GM18505 (cell line): ENCODE data around the gene CYGB.
"Not testable (repeated sequence)": the region's sequence is repeated elsewhere in the genome, so short reads cannot be mapped to it uniquely, and the experiment has no call there.

Experiments
- ATAC-seq: cut with Tn5 transposase; IDR thresholded peaks from one replicate; pipeline ENCODE4 v1.9.1; 2021; ENCODE audit not compliant: unreplicated experiment
- POLR2A ChIP-seq: IDR thresholded peaks from 4 replicates; pipeline ENCODE4 v1.6.1; 2011; ENCODE audit warnings: borderline replicate concordance; ENCODE audit not compliant: insufficient read depth, insufficient read length; ENCODE audit errors: extremely low read depth

The CYGB gene

DNA sequence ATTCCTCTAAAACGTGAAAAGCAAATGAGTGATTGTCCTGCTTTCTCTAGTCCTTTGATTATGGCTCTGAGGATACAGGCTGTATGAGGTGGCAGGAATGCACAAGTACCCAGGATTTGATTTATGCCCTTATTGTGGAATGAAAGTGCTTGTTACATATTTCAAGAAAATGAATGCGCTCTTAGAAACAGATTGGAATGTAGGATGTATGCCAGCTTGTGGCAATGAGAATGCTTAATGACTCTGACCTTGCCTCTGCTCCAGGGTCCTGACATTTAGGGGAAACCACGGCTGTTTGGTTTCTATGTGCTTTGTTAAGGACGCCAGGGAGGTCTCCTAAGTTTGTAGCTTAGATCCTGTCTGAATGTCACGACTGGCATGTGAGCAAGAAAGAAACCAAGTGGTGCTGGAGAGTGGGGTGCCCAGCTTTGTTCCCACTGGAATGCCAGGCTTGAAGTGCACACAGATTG, 24.3 kb upstream of the CYGB start:
- ATAC-seq: no peak

GRCh38 chr17:76561332-76561731, 23.8 kb upstream of the CYGB start:
- no peak for TF ChIP-seq POLR2A
- ATAC-seq: no peak

More for the DNA sequence above, 24.3 kb upstream of the CYGB start:
- TF ChIP-seq POLR2A: no peak

DNA sequence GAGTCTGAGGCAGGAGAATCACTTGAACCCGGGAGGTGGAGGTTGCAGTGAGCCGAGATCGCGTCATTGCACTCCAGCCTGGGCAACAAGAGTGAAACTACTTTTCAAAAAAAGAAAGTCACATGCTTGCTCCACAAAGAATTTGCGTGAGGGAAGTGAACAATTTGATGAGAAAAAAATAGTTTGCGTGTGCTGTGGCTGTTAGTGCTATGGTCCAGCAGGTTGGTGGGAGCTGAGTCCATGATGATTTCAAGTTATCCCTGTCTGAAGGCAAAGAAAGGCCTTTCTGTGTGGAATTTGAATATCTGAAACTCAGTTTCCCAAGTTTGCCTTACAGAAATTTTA, 23.3 kb upstream of the CYGB start:
- no peak for TF ChIP-seq POLR2A
- no peak for ATAC-seq

DNA sequence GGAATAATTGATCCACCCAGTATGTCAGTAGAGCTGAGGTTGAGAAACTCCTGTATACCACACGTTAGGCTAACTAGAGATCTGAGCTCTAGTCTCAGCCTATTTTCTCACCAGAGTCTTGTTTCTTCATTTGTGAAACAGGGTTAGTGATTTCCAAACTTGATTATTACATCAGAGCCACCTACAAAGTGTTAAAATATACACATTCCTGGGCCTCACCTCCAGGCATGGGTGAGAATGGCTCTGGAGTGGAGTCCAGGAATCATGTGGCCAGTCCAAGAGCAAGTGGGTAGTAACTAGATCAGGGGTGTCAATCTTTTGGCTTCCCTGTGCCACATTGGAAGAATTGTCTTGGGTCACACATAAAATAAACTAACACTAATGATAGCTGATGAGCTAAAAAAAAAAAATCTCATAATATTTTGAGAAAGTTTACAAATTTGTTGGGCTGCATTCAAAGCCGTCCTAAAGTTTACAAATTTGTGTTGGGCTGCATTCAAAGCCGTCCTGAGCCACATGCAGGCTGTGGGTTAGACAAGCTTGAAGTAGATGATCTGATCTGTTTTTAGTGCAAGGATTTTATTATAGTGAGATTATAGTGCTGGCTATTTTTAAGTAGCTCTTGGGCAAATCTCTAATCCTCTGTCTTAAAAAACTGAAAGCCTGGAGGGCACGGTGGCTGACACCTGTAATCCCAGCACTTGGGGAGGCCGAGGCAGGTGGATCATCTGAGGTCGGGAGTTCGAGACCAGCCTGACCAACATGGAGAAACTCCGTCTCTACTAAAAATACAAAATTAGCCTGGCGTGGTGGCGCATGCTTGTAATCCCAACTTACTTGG, 22.7 kb upstream of the CYGB start:
- ATAC-seq: no peak
- no peak for TF ChIP-seq POLR2A

DNA sequence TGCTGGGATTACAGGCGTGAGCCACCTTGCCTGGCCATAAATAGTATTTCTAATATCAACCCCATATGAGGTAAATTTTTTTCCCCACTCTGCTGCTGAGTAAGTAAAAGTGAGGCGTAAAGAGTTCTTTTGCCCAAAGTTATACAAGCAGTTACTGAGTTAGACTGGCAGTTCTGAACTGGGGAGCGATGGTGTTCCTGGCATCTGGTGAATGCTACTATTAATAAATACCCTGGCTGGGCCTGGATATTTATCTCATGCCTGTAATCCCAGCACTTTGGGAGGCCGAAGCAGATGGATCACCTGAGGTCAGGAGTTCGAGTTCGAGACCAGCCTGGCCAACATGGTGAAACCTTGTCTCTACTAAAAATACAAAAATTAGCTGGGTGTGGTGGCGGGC, 22.0 kb upstream of the CYGB start:
- not testable (repeated sequence) for ATAC-seq

DNA sequence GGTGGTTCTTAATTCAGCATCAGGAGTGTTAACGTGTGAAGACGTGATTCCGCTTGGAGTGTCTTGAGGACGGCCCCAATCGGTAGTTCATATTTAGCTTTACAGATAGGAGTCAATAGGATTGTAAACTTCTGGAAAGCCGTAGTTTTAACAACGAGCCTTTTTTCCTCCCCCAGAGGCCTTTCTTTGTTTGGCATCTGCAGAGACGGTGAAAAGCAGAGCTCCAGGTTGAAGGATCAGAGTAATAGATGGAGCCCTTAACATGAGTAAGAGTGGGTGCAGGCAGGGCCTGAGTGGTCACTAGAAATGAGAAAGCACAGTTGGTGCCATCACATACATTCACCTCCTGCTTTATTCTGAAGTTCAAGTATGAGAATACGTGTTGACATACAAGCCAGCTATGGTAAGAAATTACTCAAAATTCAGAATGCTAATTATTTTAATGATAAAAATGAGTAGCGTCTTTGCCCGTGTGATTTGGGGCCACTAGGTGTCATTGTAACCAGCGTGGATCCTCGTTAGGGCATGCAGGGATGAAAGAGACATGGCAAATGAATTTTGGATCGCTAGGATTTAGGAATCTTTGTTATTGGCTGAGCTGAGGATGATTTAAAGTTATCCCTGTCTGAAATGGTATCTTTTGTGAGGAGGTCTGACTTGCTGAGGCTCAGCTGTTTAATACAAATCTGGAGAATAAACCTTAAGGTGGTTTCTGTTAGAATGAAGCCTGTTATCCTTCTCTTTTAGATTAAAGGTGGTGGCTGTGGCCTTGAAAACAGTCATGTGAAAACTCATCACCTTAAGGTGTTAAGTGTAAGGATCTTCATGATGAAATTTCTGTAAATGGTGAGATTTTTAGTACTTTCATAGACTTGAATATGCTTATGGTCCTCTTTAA, 20.9 kb upstream of the CYGB start:
- TF ChIP-seq POLR2A: no peak
- ATAC-seq: no peak

DNA sequence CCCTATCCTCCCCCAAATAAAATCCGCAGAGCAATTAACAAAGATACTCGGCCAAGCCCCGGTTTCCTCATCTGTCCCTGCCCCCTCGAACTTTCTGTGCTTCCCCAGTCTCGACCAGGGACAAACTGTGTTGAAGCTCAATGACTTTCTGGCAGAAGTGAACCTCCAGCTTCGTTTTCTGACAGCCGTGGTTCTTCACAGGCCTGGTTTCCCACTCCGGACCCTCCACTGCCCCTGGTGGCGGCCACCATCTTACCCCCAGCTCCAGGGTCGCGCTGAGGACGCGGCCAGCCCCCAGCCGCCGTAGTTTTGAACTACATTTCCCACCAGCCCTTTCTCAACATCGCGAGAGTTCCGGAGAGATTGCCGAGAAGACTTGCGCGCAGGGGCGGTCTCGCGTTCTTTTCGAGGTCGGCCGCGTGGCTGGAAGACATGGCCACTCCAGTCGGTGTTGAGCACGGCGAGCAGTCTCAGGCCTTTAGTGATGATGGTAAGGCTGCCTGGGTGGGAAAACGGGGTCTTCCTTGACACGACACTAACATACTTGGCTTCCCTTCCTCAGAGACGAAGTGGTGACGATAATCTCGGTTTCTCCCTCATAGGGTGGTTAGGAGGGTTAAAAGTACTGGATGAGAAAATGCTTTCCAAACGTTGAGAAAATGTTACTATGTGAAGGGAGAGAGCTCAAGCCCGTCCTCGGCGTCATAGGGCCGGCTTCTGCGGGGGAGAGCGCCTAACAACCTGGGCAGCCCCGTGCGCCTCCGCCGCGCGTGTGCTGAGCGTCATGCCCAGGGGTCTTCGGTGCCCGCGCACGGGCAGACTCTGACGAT, 20.1 kb upstream of the CYGB start:
- peak; percentile 81 for ATAC-seq
- peak; percentile 95 for TF ChIP-seq POLR2A

DNA sequence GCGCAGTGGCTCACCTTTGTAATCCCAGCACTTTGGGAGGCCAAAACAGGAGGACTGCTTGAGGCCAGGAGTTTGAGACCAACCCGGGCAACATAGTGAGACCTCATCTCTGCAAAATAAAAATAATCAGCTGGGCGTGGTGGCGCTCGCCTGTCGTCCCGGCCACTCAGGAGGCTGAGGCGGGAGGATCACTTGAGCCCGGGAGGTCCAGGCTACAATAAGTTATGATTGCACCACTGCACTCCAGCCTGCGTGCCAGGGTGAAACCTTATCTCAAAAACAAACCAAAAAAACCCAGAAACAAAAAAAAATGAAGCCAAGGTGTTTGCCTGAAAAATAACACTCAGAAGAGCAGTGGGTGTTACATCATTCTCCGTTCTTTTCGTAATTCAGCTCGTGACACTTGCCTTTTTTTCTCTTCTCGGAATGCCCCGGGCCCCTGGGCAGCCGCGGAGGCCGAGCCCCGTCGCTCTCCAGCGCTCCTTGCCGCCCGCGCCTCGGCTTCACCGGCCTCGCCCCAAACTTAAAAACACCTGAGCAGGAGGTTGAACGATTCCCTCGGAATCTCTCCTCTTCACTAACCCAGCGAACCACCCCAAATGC, 19.4 kb upstream of the CYGB start:
- peak; percentile 36 for ATAC-seq
- TF ChIP-seq POLR2A: no peak

DNA sequence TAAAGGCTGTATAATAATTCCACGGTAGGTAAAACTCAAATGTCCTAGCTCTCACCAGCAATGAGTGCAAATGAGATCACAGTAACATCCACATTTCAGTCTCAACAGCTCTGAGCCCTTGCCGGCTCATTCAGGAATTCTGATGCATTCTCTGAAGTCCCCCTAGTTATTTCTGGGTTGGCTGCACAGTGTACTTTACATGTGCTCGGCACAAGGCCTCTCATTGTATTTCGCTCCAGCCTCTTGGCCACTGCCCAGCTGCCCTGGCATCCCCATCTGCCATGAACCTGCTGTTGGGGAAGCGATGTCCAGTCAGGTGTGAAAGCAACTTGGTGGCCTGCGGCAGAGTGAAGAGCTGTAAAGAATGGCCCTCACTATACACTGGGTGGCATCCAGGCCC, 16.6 kb upstream of the CYGB start:
- TF ChIP-seq POLR2A: no peak
- no peak for ATAC-seq

- TF ChIP-seq POLR2A: no peak
- ATAC-seq: no peak
Measured at GRCh38 chr17:76553178-76553908, 15.8 kb upstream of the CYGB start.

DNA sequence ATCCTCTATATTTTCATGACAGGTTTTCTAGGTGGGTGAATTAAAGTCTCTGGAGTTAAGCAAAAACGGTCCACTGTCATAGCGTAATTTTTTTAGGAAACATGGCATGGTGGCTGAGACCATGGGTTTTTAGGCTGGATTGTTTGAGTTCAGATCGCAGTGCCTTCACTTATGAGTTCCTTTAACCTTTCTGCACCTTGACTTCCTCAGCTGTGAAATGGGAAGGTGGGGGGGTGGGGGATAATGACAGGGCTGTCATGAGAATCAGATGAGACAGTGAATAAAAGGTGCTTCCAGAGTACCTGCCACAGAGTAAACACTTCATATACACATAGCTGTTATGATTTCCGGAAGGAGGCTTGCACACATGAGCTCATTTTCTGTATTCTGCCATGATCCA, 14.2 kb upstream of the CYGB start:
- no peak for TF ChIP-seq POLR2A
- no peak for ATAC-seq
